ENCODE results near the gene ETV7.

ETV7 gene

GRCh38 chr6:36374194-36374593 lies 13.3 kb downstream of the ETV7 start:
- Histone ChIP-seq H2AFZ (ENCODE audit: low read length) (no peak overlapping the region), H3K4me2 (ENCODE audit: low read depth, low read length, poor library complexity, severe bottlenecking) (no peak overlapping the region), H3K9ac (ENCODE audit: low read depth, low read length, poor library complexity, severe bottlenecking) (no peak overlapping the region), H3F3A (ENCODE audit: low read depth) (no peaks in the 10 kb centered on the region), H3K4me3 (ENCODE audit: low read length, poor library complexity, severe bottlenecking) (no peak overlapping the region), H4K20me1 (ENCODE audit: insufficient read depth, low read length, poor library complexity, severe bottlenecking) (no peaks in the 10 kb centered on the region), H3K4me1 (ENCODE audit: insufficient read depth, low read length, poor library complexity, severe bottlenecking) (no peaks in the 10 kb centered on the region), H3K9me2 (replicated peaks; ENCODE audit: low read depth, low read length) (no peaks in the 10 kb centered on the region), H3K79me2 (ENCODE audit: insufficient read depth, low read length) (no peaks in the 10 kb centered on the region), H3K36me3 (ENCODE audit: insufficient read depth, low read length) (no peaks in the 10 kb centered on the region), H3K27me3 (ENCODE audit: insufficient read depth, low read length, poor library complexity, severe bottlenecking) (no peaks in the 10 kb centered on the region), H3K9me3 (ENCODE audit: insufficient read depth, low read depth, low read length) (no peaks in the 10 kb centered on the region)
- no peak for TF ChIP-seq CTCF (conservative IDR thresholded peaks at IDR 0.05; ENCODE audit: low read length)
- no peak for TF ChIP-seq EZH2phosphoT487 (IDR thresholded peaks at IDR 0.05; ENCODE audit: borderline replicate concordance)

GRCh38 chr6:36373368-36374019 lies 14.0 kb downstream of the ETV7 start:
- Histone ChIP-seq H3F3A (ENCODE audit: low read depth) (no peaks in the 10 kb centered on the region), H3K36me3 (ENCODE audit: insufficient read depth, low read length) (no peaks in the 10 kb centered on the region), H3K9me3 (ENCODE audit: insufficient read depth, low read depth, low read length) (no peaks in the 10 kb centered on the region), H3K9me2 (replicated peaks; ENCODE audit: low read depth, low read length) (no peaks in the 10 kb centered on the region), H2AFZ (ENCODE audit: low read length) (no peak overlapping the region), H3K9ac (ENCODE audit: low read depth, low read length, poor library complexity, severe bottlenecking) (no peak overlapping the region), H3K4me2 (ENCODE audit: low read depth, low read length, poor library complexity, severe bottlenecking) (no peak overlapping the region), H3K27me3 (ENCODE audit: insufficient read depth, low read length, poor library complexity, severe bottlenecking) (no peaks in the 10 kb centered on the region), H3K4me3 (ENCODE audit: low read length, poor library complexity, severe bottlenecking) (no peak overlapping the region), H4K20me1 (ENCODE audit: insufficient read depth, low read length, poor library complexity, severe bottlenecking) (no peaks in the 10 kb centered on the region), H3K4me1 (ENCODE audit: insufficient read depth, low read length, poor library complexity, severe bottlenecking) (no peaks in the 10 kb centered on the region), H3K79me2 (ENCODE audit: insufficient read depth, low read length) (no peaks in the 10 kb centered on the region)
- no peak for TF ChIP-seq CTCF (conservative IDR thresholded peaks at IDR 0.05; ENCODE audit: low read length)
- no peak for TF ChIP-seq EZH2phosphoT487 (IDR thresholded peaks at IDR 0.05; ENCODE audit: borderline replicate concordance)

- Histone ChIP-seq H2AFZ (ENCODE audit: low read length) (no peak overlapping the region), H3K27me3 (ENCODE audit: insufficient read depth, low read length, poor library complexity, severe bottlenecking) (no peaks in the 10 kb centered on the region), H3K4me2 (ENCODE audit: low read depth, low read length, poor library complexity, severe bottlenecking) (no peak overlapping the region), H3K4me3 (ENCODE audit: low read length, poor library complexity, severe bottlenecking) (no peak overlapping the region), H3K9ac (ENCODE audit: low read depth, low read length, poor library complexity, severe bottlenecking) (no peak overlapping the region), H4K20me1 (ENCODE audit: insufficient read depth, low read length, poor library complexity, severe bottlenecking) (no peaks in the 10 kb centered on the region), H3F3A (ENCODE audit: low read depth) (no peaks in the 10 kb centered on the region), H3K4me1 (ENCODE audit: insufficient read depth, low read length, poor library complexity, severe bottlenecking) (no peaks in the 10 kb centered on the region), H3K9me2 (replicated peaks; ENCODE audit: low read depth, low read length) (no peaks in the 10 kb centered on the region), H3K36me3 (ENCODE audit: insufficient read depth, low read length) (no peaks in the 10 kb centered on the region), H3K9me3 (ENCODE audit: insufficient read depth, low read depth, low read length) (no peaks in the 10 kb centered on the region), H3K79me2 (ENCODE audit: insufficient read depth, low read length) (no peaks in the 10 kb centered on the region)
- no peak for TF ChIP-seq CTCF (conservative IDR thresholded peaks at IDR 0.05; ENCODE audit: low read length)
- no peak for TF ChIP-seq EZH2phosphoT487 (IDR thresholded peaks at IDR 0.05; ENCODE audit: borderline replicate concordance)
Measured at GRCh38 chr6:36372088-36372487, 15.4 kb downstream of the ETV7 start.

All from Loucy (cell line).